IPS-20b (cell line): ENCODE measurements around the gene EDARADD.
"Not testable (repeated sequence)": the region's sequence is repeated elsewhere in the genome, so short reads cannot be mapped to it uniquely, and the experiment has no call there.

Source experiments
- H3K27ac ChIP-seq: one replicate; pipeline ENCODE4 v1.5.1; 2013; ENCODE audit warnings: low read length
- H3K27me3 ChIP-seq: 2 replicates; pipeline ENCODE4 v1.6.1; 2013; ENCODE audit warnings: mild to moderate bottlenecking, low read length, inconsistent platforms; ENCODE audit not compliant: insufficient read depth
- H3K36me3 ChIP-seq: 2 replicates; pipeline ENCODE4 v1.6.1; 2013; ENCODE audit warnings: low read depth, mild to moderate bottlenecking, inconsistent platforms, low read length, moderate library complexity; ENCODE audit not compliant: insufficient read depth
- H3K4me1 ChIP-seq: 2 replicates; pipeline ENCODE4 v1.6.1; 2013; ENCODE audit warnings: mild to moderate bottlenecking, control low read depth, inconsistent platforms, low read length, moderate library complexity; ENCODE audit not compliant: insufficient read depth
- H3K4me3 ChIP-seq: 2 replicates; pipeline ENCODE4 v1.5.1; 2013; ENCODE audit warnings: mild to moderate bottlenecking, low read length, inconsistent platforms
- H3K9ac ChIP-seq: 2 replicates; pipeline ENCODE4 v1.6.1; 2013; ENCODE audit warnings: low read depth, mild to moderate bottlenecking, inconsistent platforms, low read length, moderate library complexity
- H3K9me3 ChIP-seq: 2 replicates; pipeline ENCODE4 v1.6.1; 2013; ENCODE audit warnings: mild to moderate bottlenecking, low read depth, low read length, inconsistent platforms; ENCODE audit not compliant: insufficient read depth

Gene EDARADD

DNA sequence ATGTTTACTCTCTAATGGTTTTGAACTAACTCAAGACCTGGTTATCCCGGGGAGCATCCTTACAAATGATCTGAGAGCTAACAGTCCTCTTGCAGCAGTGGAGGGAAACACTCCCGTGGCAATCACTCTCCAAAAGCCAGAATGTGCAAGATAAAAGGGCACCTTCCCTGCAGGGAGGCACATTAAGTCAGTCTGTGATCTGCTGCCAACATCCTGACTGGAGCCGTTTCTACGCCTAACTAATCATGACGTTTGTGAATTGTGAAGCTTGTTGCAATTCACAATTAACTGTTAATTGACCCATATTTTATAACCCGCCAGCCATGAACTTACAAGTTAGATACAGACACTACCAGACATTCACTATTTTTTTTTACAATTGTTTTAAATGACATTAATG is 77.6 kb downstream of the EDARADD start:
- no peak overlapping the region for H3K27ac ChIP-seq
- H3K9ac ChIP-seq = no peak overlapping the region
- H3K4me1 ChIP-seq = peaks cover 15% of the 10 kb centered on the region; the same call in 1 of the 2 replicates
- H3K36me3 ChIP-seq = no peaks in the 10 kb centered on the region
- H3K27me3 ChIP-seq = no peaks in the 10 kb centered on the region
- no peak overlapping the region for H3K4me3 ChIP-seq
- H3K9me3 ChIP-seq = no peaks in the 10 kb centered on the region

DNA sequence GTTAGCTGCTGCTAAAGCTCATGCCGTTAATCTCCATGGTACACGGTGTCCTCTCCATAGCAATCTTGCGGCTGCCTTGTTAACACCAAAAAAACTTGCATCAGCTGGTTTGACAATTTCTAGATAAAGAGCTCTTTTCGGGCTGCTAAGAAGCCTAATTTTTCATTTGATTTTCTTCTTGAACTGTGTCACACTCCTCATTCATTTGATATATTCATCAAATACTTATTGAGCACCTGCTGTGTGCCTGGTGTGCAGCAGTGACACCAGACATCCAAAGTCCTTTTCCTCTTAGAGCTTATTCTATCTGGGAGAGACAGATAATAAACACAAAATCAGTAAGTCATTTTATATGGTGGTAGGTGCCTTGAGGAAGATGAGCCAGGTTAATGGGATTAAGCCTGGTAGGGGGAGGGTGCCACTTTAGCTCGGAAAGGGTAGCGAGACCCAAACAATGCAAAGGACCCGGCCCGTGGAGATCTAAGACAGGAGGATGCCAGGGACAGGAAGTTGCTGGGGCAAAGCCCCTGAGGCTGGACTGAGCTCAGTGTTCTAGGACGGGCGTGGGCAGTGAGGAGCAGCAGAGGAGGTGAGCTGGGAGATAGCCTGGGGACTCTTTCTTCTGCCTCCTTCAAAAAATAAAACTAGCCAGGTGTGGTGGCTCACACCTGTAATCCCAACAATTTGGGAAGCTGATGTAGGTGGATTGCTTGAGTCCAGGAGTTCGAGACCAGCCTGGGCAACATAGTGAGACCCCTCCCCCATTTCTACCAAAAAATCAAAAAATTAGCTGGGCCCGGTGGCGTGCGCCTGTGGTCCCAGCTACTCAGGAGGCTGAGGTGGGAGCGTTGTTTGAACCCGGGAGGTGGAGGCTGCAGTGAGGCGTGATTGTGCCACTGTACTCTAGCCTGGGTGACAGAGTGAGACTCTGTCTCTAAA is 79.0 kb downstream of the EDARADD start:
- no peak overlapping the region for H3K27ac ChIP-seq
- H3K9ac ChIP-seq = no peak overlapping the region
- H3K9me3 ChIP-seq = no peaks in the 10 kb centered on the region
- H3K27me3 ChIP-seq = no peaks in the 10 kb centered on the region
- no peak overlapping the region for H3K4me3 ChIP-seq
- no peaks in the 10 kb centered on the region for H3K36me3 ChIP-seq
- H3K4me1 ChIP-seq = peaks cover 11% of the 10 kb centered on the region; the same call in 1 of the 2 replicates

- H3K36me3 ChIP-seq = no peaks in the 10 kb centered on the region
- H3K4me1 ChIP-seq = peaks cover 10% of the 10 kb centered on the region; the same call in 1 of the 2 replicates
- H3K27me3 ChIP-seq = no peaks in the 10 kb centered on the region
- H3K9me3 ChIP-seq = no peaks in the 10 kb centered on the region
- H3K27ac ChIP-seq = no peak overlapping the region
- no peak overlapping the region for H3K4me3 ChIP-seq
- no peak overlapping the region for H3K9ac ChIP-seq
Measured at GRCh38 chr1:236476019-236476418, 81.9 kb downstream of the EDARADD start.

DNA sequence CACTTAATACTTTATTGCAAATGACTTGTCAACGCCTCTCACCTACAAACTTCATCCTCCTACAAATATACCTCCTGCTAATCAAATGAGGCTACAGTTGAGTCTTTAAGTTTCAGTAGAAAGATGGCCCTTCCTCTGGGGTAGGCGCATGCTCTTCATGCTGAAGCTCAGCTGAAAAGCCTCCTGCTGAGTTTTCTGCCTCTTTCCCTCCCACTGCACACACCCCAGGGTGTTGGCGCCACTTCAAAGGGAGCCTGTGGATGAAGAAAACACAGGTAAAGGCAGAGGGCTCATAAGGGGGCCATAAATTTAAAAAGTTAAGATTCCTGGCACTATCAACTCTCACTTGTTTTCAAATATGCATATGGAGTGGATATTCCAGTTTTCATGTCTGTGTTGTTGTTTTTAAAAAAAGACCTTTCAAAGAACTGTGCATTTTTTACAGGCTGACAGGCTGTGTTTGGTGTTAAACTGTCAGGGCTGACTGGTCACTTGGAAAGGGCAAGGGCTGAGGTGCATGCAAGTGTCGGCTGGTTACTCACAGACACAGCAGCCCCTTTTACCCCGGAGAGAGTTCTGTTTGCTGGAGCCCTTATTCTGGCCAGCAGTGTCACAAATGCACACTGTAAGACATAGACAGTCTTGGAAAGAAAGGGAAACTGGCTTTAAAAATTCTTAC is 86.8 kb downstream of the EDARADD start:
- H3K9ac ChIP-seq = no peak overlapping the region
- no peaks in the 10 kb centered on the region for H3K27me3 ChIP-seq
- peaks cover 6% of the 10 kb centered on the region; the same call in 1 of the 2 replicates for H3K36me3 ChIP-seq
- H3K9me3 ChIP-seq = no peaks in the 10 kb centered on the region
- H3K4me1 ChIP-seq = no peaks in the 10 kb centered on the region
- H3K27ac ChIP-seq = no peak overlapping the region
- H3K4me3 ChIP-seq = no peak overlapping the region

DNA sequence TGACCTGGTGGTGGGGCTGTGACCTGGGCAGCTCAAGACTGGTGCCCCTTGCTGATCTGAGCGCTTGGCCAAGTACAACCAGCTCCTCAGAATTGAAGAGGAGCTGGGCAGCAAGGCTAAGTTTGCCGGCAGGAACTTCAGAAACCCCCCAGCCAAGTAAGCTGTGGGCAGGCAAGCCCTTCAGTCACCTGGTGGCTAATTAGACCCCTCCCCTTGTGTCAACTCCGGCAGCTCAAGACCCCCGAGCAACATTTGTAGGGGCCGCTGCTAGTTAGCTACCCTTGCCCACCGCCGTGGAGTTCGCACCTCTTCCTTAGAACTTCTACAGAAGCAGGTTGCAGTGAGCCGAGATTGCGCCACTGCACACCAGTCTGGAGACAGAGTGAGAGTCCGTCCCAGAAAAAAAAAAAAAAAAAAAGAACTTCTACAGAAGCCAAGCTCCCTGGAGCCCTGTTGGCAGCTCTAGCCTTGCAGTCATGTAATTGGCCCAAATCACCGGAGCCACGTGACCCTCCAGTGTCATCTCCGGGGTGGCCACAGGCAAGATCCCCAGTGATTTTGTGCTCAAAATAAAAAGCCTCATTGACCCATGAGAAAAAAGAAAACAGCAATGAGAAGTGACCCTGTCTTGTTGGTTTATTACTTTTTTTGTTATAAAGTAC is 90.4 kb downstream of the EDARADD start:
- Histone ChIP-seq H3K9ac (no peak overlapping the region), H3K27ac (no peak overlapping the region), H3K9me3 (no peaks in the 10 kb centered on the region), H3K4me3 (no peak overlapping the region), H3K4me1 (no peaks in the 10 kb centered on the region; the same call in 1 of the 2 replicates), H3K27me3 (no peaks in the 10 kb centered on the region), H3K36me3 (peaks cover 6% of the 10 kb centered on the region; the same call in 1 of the 2 replicates)

GRCh38 chr1:236486356-236487002 is 92.4 kb downstream of the EDARADD start:
- Histone ChIP-seq H3K36me3 (peaks cover 6% of the 10 kb centered on the region; the same call in 1 of the 2 replicates), H3K4me3 (no peak overlapping the region), H3K4me1 (no peaks in the 10 kb centered on the region; the same call in 1 of the 2 replicates), H3K9ac (no peak overlapping the region), H3K27ac (no peak overlapping the region), H3K27me3 (no peaks in the 10 kb centered on the region), H3K9me3 (no peaks in the 10 kb centered on the region)

DNA sequence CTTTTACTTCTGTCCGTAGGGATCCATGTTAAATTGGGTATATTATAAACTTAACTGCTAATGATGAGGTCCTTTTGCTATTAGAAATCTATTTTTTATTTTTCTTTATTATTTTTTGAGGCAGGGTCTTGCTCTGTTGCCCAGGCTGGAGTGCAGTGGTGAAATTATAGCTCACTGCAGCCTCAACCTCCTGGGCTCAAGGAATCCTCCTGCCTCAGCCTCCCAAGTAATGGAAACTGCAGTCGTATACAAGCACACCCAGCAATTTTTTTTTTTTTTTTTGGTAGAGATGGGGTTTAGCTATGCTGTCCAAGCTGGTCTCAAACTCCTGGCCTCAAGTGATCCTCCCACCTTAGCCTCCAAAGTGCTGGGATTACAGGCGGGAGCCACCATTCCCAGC is 95.1 kb downstream of the EDARADD start:
- H3K9me3 ChIP-seq, H3K4me3 ChIP-seq: not testable (repeated sequence)

GRCh38 chr1:236489710-236490377 is 95.8 kb downstream of the EDARADD start:
- Histone ChIP-seq H3K9me3 (no peaks in the 10 kb centered on the region), H3K27me3 (no peaks in the 10 kb centered on the region), H3K36me3 (no peaks in the 10 kb centered on the region), H3K4me1 (peaks cover 5% of the 10 kb centered on the region; the same call in 1 of the 2 replicates), H3K4me3 (no peak overlapping the region), H3K27ac (no peak overlapping the region), H3K9ac (no peak overlapping the region)

More for the DNA sequence above, 95.1 kb downstream of the EDARADD start:
- not testable (repeated sequence) for H3K27me3 ChIP-seq, H3K4me1 ChIP-seq, H3K9ac ChIP-seq, H3K36me3 ChIP-seq, H3K27ac ChIP-seq

- Histone ChIP-seq H3K9me3 (no peaks in the 10 kb centered on the region), H3K4me1 (peaks cover 5% of the 10 kb centered on the region; the same call in 1 of the 2 replicates), H3K9ac (no peak overlapping the region), H3K27me3 (no peaks in the 10 kb centered on the region), H3K36me3 (no peaks in the 10 kb centered on the region), H3K27ac (no peak overlapping the region), H3K4me3 (no peak overlapping the region)
Measured at GRCh38 chr1:236491469-236492136, 97.5 kb downstream of the EDARADD start.

DNA sequence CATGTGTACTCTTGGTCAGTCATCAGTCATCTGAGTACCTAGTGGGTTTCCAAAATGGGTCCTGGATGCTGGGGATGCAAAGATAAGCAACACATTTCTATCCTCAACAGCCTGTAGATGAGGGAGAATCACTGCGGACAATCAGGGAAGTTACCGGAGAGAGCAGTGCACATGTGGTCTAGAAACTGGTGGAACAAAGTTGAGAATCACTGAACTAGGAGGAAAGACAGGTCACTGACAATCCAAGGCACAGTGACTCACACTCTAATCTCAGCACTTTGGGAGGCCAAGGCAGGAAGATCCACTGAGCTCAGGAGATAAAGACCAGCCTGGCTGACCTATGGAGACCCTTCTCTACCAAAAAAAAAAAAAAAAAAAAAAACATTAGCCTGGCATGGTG is 98.3 kb downstream of the EDARADD start:
- Histone ChIP-seq H3K36me3 (no peaks in the 10 kb centered on the region), H3K27ac (no peak overlapping the region), H3K9me3 (no peaks in the 10 kb centered on the region), H3K4me1 (peaks cover 5% of the 10 kb centered on the region; the same call in 1 of the 2 replicates), H3K27me3 (no peaks in the 10 kb centered on the region), H3K4me3 (no peak overlapping the region), H3K9ac (no peak overlapping the region)
